ENCODE data around the gene ACTR6.
"Not testable (repeated sequence)": the region's sequence is repeated elsewhere in the genome, so short reads cannot be mapped to it uniquely, and the experiment has no call there.

ACTR6 gene

GRCh38 chr12:100185361-100185894 is 15.2 kb upstream of the ACTR6 start:
- no peak for DNase-seq (ENCODE audit: low read depth)

- no peak for DNase-seq (ENCODE audit: low read depth)
Measured at GRCh38 chr12:100186071-100186470, 14.5 kb upstream of the ACTR6 start.

- DNase-seq (ENCODE audit: low read depth): no peak
Measured at GRCh38 chr12:100187068-100187467, 13.5 kb upstream of the ACTR6 start.

GRCh38 chr12:100187857-100188519 is 12.6 kb upstream of the ACTR6 start:
- no peak for DNase-seq (ENCODE audit: low read depth)

GRCh38 chr12:100188888-100189635 is 11.6 kb upstream of the ACTR6 start:
- DNase-seq (ENCODE audit: low read depth): not testable (repeated sequence)

GRCh38 chr12:100189636-100190394 is 10.8 kb upstream of the ACTR6 start:
- no peak for DNase-seq (ENCODE audit: low read depth)

GRCh38 chr12:100193085-100193484 is 7.5 kb upstream of the ACTR6 start:
- no peak for DNase-seq (ENCODE audit: low read depth)

- DNase-seq (ENCODE audit: low read depth): no peak
Measured at GRCh38 chr12:100197486-100197885, 3.1 kb upstream of the ACTR6 start.

GRCh38 chr12:100199023-100199346 is 1.6 kb upstream of the ACTR6 start:
- DNase-seq (ENCODE audit: low read depth): no peak

GRCh38 chr12:100199347-100200149 is 1.1 kb upstream of the ACTR6 start:
- DNase-seq (ENCODE audit: low read depth): no peak

GRCh38 chr12:100201604-100202423 is 1.2 kb downstream of the ACTR6 start:
- no peak for DNase-seq (ENCODE audit: low read depth)

- DNase-seq (ENCODE audit: low read depth): no peak
Measured at GRCh38 chr12:100207311-100207710, 6.7 kb downstream of the ACTR6 start.

- no peak for DNase-seq (ENCODE audit: low read depth)
Measured at GRCh38 chr12:100208834-100209233, 8.2 kb downstream of the ACTR6 start.

GRCh38 chr12:100211698-100212097 is 11.1 kb downstream of the ACTR6 start:
- DNase-seq (ENCODE audit: low read depth): no peak

- no peak for DNase-seq (ENCODE audit: low read depth)
Measured at GRCh38 chr12:100213016-100213891, 12.6 kb downstream of the ACTR6 start.

GRCh38 chr12:100214518-100214917 is 13.9 kb downstream of the ACTR6 start:
- no peak for DNase-seq (ENCODE audit: low read depth)

- no peak for DNase-seq (ENCODE audit: low read depth)
Measured at GRCh38 chr12:100215209-100215608, 14.6 kb downstream of the ACTR6 start.

GRCh38 chr12:100216337-100216736 is 15.7 kb downstream of the ACTR6 start:
- DNase-seq (ENCODE audit: low read depth): no peak

- DNase-seq (ENCODE audit: low read depth): no peak
Measured at GRCh38 chr12:100219328-100220109, 18.9 kb downstream of the ACTR6 start.
